GM13977 (cell line): Measurements from ENCODE around the gene CABP2.
"Not testable (repeated sequence)": the region's sequence is repeated elsewhere in the genome, so short reads cannot be mapped to it uniquely, and the experiment has no call there.

Experiments
- DNase-seq: peaks from one replicate; pipeline ENCODE4 v3.0.0; 2012; ENCODE audit warnings: low spot score
- CTCF ChIP-seq: IDR thresholded peaks from 2 replicates; pipeline ENCODE4 v1.5.1; 2012; ENCODE audit warnings: mild to moderate bottlenecking, control low read depth; ENCODE audit not compliant: insufficient read depth; ENCODE audit errors: extremely low read depth, missing control alignments
- in situ Hi-C: fragments of 300-500 bp; cut with MboI; formaldehyde crosslinking; loops from one replicate; pipeline ENCODE4 v1.12.0; 2022; ENCODE audit warnings: low sequenced_read_pairs, low pct_unique_long_range_greater_than_20kb, mixed read lengths, inconsistent platforms; ENCODE audit not compliant: unreplicated experiment

CABP2 gene

GRCh38 chr11:67484847-67485311, 38.4 kb downstream of the CABP2 start:
- in situ Hi-C loops: no loop called here
- TF ChIP-seq CTCF: no peak
- no peak for DNase-seq

- no peak for TF ChIP-seq CTCF
- DNase-seq: no peak
- in situ Hi-C loops: no loop called here
Measured at GRCh38 chr11:67483831-67484665, 39.2 kb downstream of the CABP2 start.

- DNase-seq: peak; percentile 95
- TF ChIP-seq CTCF: peak; percentile 8
- in situ Hi-C loops: no loop called here
Measured at GRCh38 chr11:67482827-67483798, 40.1 kb downstream of the CABP2 start, which contains the start of gene AIP. AIP (plus strand) TSS chr11:67483026; CDS start chr11:67483159, 133 bp downstream.

- in situ Hi-C loops: no loop called here
- DNase-seq: no peak
- TF ChIP-seq CTCF: no peak
Measured at GRCh38 chr11:67482275-67482826, 40.9 kb downstream of the CABP2 start.

- DNase-seq, in situ Hi-C loops: not testable (repeated sequence)
Measured at GRCh38 chr11:67477344-67478050, 45.7 kb downstream of the CABP2 start.

- in situ Hi-C loops, DNase-seq: not testable (repeated sequence)
Measured at GRCh38 chr11:67476692-67477091, 46.6 kb downstream of the CABP2 start.

GRCh38 chr11:67472882-67473281, 50.4 kb downstream of the CABP2 start:
- in situ Hi-C loops: no loop called here
- no peak for DNase-seq
- no peak for TF ChIP-seq CTCF
